HG03469 (cell line): ENCODE data around the gene PTPMT1.

Source experiments
- ATAC-seq: cut with Tn5 transposase; IDR thresholded peaks from one replicate; pipeline ENCODE4 v1.9.1; 2021; ENCODE audit warnings: mild to moderate bottlenecking, moderate library complexity, moderate number of reproducible peaks; ENCODE audit not compliant: unreplicated experiment

Gene PTPMT1

DNA sequence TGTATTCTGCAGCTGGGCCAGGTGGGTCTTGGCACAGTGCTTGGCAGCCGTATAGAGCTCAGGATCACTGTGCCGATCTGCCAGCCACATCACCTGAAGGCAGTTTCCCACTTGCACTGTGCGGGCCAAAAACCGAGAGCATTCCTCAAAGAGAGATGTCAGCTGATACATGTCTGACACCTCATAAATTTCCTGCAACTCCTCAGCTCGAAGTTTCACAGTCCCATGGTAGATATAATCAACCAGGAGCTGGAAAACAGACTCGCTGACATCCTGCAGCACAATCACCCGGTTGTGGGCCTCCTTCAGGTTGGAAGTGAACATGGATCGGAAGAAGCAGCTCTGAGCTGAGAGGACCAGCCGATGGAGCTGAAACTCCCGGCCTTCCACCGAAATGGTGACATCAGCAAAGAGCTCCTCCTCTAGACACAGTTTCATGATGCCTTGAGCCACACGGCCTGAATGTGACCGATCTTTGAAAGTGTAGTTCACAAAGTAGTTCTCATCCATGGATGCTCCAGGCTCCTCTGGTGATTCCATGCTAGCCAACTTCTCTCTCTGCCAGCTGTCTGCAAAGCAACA is 12.2 kb downstream of the PTPMT1 start:
- no peak for ATAC-seq

DNA sequence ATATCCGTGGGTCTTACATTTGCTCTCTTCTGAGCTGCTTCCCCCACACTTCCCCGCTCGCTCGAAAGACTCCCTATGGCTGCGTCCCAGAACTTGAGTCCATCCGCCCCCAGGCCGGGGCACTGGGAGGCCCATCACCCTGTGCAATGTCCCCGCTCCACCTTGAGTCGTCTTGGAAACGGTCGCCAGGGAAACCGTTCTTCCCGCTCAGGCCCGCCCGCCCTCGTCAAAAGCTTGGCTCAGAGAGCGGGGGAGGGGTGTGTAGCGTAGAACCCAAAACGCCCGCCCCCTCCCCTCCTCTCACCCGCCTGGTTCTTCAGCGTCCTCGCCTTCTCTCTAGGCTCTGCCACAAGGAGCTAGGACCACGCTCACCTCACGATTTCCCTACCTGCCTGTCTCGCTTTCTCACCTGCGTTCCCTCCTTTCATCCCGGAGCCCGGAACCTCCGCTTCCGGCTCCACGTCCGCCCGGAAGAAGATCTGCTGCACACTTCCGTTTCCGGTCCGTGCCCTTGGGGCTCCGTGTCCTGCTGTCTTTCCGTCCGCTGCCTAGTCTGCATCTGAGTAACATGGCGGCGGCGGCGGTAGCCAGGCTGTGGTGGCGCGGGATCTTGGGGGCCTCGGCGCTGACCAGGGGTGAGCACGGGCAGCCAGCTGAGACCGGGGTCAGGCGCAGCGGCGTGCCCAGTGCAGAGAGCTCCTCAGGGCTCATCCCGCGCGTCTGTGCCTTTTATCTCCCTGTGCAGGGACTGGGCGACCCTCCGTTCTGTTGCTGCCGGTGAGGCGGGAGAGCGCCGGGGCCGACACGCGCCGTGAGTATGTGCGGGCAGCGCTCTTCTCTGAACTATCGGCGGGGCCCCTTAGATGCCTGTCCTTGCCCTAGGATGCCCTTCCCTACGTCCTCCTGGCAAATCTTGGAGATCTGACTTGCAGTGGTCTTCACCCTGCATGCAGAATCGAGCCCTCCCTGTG is 13.4 kb downstream of the PTPMT1 start, which contains the start of the genes KBTBD4 and NDUFS3:
TSS of gene KBTBD4 (minus strand) at position 447 of the 971 bp plus-strand sequence. CDS start at position 428, 19 bp downstream.
TSS of gene NDUFS3 (plus strand) at position 551 of the 971 bp plus-strand sequence. CDS start at position 569, 18 bp downstream.
- peak; percentile 75 for ATAC-seq

DNA sequence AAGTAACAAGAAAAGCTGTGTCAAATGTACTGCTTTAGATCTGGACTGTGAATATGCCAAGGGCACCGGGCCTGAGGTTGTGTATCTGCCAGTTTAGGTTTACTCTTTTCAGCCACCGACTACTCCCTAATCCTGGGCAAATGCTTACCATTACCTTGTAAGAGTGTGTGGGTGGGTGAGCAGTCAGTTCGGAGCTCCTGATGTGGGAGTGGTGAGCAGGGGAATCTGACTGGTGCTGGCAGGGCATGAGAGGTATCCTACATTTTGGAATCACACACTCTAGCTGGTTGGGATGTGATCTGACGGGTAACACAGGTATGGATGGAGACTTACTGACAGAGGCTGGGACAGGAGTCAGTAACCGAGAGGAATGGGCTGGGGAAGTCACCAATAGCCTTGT is 18.4 kb downstream of the PTPMT1 start:
- no peak for ATAC-seq

DNA sequence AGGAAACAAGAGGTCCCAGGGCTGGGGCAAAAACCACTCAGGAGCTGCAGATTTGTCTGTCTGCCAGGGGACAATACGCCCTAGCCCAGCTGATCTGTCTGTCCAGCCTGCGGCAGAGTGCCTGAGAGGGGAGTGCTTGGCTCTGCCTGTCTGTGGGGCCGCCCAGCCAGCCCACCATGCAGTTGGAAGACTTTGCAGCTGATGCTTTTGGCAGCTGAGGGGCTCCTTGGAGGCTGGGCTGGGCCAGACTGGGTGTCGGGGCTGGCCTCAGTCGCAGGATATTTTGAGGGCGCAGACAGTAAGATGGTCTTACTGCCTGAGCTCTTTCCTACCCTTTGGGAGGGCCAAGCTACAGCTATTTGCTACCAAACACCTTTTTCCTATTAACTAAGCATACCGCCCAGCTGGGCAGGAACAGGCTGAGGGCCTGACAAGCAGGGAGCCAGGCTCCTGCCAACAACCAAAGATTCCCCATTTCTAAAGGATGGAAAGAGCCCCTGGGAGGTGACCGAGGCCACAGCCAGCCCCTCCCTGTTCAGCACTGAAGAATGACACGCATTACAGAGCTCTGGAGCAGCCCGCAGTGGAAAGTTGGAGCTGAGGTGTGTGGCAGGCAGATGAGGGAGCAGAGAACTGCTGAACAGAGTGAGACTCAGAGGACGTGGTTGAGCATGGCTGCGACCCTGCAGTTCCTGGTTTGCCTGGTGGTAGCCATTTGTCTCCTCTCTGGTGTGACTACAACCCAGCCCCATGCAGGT is 20.9 kb downstream of the PTPMT1 start, which contains the start of gene FAM180B:
TSS of gene FAM180B (plus strand) at position 581 of the 758 bp plus-strand sequence. CDS start at position 672, 91 bp downstream.
- ATAC-seq: no peak

DNA sequence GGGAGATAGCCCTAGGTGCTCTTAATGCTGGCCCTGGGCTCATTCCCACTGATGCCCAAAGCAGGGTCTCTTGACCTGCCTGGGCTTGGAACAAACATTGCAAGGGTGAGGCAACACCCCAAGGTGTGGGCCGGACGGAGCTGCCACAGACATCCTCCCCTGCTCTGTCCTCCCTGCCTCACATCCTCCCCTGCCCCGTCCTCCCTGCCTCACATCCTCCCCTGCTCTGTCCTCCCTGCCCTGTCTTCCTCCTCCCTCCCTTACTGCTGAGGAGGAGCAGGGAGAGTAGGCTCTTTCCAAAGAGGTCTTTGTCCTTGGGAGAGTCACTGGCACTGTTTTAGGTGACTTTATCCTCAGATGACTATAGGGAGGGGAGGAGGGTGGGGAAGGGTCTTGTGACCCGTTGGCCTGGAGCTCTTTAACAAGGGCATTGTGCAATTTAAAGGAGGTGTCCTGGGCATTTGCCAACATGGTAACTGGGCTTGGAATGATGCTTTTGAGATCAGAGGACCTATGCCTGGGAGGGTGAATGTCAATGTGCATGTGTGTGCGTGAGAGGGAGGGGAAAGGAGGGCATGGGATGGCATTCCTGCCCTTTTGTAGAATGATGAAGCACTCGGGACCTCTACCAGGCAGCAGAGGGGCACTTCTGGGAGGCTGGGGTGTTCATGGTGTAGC is 21.8 kb downstream of the PTPMT1 start:
- ATAC-seq: no peak

DNA sequence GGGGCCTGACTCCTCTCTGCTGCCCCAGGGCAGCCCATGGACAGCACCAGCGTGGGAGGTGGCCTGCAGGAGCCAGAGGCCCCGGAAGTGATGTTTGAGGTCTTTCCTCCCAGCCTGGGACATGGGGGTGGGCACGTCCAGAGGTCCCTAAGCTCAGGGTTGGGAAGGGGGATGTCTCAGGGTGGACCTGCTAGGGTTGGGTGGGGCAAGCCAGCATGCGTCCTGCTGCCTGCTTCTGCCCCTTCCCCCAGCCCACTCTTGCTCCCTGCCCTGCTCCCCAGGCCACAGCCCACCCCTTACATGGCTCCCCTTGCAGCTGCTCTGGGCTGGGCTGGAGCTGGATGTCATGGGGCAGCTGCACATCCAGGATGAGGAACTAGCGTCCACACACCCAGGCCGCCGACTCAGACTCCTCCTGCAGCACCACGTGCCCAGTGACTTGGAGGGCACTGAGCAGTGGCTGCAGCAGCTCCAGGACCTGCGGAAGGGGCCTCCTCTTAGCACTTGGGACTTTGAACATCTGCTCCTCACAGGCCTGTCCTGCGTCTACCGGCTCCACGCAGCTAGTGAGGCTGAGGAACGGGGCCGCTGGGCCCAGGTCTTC is 22.4 kb downstream of the PTPMT1 start:
- no peak for ATAC-seq

DNA sequence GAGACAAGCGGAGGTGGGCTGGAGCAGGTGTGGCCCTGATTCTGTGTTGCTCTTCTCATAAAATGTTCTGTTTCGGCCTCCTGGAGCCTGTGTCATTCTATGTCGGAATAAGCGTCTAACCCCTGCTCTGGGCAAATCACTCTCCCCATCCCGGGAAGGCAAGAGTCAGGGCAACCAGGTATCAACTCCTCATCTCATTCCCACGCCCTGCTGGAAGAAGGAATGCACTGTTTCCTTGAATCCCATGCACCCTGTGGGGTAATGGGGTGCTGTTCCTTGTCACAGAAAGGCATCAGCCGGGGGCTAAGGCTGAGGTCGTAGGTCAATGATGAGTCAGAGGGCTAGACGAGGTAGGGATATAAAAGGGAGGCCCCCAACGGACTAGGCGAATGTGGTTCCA is 23.7 kb downstream of the PTPMT1 start:
- no peak for ATAC-seq

DNA sequence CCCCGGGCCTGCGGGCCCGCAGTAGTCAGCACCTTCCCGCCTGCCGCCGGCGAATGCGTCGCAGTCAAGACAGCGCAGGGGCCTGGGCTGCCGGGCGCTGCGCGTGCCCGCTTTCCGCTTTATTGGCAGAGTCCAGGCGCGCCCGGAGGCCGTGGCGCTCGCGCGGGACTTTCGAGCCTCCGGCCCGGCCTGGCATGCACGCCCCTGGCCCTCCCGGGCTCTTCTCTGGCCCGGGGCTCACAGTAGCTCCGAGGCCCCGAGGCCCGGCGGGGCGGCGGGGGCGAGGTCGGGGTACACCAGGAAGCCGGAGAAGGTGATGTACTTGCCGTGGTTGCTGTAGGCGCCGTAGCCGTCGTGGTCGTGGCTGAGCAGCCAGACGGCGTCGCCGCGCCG is 24.2 kb downstream of the PTPMT1 start:
- no peak for ATAC-seq

DNA sequence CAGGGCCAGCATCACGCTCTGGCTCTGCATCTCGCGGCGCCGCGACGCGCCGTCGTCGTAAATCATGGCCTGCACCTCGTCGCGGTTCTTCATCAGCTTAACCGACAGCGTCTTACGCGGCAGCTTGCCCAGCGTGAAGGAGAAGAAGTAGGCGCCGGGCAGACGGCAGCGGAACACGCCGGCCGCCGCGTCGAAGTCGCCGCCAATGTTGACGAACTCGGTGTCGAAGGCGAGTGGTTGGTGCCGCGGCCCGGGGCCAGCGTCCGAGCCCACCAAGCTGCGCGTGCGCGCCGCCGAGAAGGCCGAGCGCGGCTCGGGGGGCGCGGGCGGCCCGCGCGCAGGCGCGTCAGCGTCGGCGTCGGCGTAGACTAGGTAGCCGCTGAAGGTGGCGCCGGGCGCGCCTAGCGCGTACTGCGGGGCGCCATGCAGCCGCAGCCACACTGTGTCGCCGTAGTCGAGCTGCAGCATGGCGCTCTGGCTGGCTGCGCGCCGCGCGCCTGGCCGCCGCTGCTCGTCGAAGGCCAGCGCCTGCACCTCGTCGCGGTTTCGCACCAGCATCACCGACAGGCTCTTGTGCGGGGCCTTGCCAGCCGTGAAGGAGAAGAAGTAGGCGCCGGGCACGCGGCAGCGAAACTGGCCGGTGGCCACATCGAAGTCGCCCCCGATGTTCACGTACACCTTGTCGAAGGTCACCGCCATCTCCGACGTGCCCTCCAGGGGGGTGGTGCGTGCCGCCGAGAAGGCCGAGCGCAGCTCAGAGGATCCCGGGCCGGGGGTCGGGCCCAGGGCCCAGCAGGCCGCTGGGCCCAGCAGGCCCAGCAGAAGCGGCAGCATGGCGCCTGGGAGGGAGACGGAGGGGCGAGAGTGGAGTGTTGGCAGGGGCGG is 24.8 kb downstream of the PTPMT1 start:
- no peak for ATAC-seq

DNA sequence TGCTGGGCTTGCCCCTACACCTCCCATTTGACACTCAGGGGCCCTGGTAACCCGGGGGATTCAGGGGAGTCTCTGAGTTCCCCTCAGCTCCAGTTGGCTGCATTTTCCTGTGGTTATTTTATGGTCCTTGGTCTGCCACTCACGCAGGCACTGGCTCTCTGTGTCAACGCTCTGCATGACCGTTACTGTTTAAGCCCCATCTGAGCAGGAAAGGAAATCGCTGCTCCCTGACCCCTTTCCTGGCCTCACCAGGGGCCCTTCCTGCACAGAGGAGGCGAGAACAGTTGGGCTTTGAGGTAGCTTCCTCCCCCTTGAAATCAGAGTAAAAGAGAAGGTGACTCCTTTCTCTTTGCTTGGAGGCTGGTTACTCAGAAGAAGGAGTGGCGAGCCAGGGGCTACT is 26.4 kb downstream of the PTPMT1 start:
- ATAC-seq: no peak

DNA sequence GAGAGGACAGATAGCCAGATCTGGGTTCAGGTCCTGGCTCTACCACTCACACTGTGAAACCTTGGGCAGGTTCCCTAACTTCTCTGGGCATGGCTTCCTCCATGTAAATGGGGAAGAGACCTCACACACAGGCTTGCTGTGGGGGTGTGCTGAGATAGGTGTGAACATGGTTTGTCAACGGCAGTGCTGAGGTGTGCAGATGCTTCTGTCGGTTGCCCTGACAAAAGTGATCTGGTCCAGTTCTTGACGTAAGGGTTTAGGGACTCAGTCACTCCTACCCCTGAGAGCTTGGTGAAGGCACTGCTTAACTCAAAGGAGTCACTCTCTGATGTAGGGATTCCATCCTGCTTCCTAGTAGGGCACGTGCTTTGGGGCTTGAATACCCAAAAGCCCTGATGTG is 26.9 kb downstream of the PTPMT1 start:
- no peak for ATAC-seq

DNA sequence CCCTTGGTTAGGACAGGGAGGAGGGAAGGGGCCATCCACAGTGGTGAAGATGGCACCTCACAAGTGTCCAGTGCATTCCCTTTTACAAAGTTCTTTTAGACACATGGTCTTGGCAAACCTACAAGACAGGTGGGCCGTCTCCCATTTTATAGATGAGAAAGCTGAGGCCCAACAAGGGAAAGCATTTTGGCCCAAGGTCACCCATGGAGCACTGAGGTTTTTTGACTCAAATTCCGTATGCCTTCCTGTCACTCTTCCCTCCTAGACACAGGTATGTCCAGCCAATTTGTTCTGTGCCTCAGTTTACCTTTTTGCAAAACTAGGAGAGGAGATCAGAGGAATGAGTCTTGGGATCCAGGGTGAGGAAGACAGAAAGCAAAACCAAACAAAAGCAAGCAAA is 27.6 kb downstream of the PTPMT1 start:
- no peak for ATAC-seq

DNA sequence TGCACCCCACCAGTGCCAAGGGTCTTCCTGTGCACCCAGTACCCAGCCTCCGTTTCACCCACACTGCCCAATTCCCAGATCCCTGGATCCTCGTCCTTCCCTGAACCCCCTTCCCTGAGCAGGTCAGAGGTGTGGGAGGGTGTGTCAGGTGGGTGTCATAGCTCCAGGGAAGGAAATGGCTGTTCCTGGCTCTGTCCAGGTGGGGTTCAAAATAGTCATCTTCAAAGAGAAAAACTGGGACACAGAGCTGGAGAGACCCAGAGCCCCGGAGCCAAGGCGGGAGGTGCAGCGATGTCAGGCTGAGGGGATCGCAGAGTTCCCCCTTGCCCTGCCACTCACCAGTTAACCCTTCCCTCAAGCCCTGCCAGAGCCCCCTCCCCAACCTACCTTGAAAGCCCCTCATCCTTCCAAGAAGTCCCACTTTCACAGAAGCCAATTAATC is 28.1 kb downstream of the PTPMT1 start:
- no peak for ATAC-seq

DNA sequence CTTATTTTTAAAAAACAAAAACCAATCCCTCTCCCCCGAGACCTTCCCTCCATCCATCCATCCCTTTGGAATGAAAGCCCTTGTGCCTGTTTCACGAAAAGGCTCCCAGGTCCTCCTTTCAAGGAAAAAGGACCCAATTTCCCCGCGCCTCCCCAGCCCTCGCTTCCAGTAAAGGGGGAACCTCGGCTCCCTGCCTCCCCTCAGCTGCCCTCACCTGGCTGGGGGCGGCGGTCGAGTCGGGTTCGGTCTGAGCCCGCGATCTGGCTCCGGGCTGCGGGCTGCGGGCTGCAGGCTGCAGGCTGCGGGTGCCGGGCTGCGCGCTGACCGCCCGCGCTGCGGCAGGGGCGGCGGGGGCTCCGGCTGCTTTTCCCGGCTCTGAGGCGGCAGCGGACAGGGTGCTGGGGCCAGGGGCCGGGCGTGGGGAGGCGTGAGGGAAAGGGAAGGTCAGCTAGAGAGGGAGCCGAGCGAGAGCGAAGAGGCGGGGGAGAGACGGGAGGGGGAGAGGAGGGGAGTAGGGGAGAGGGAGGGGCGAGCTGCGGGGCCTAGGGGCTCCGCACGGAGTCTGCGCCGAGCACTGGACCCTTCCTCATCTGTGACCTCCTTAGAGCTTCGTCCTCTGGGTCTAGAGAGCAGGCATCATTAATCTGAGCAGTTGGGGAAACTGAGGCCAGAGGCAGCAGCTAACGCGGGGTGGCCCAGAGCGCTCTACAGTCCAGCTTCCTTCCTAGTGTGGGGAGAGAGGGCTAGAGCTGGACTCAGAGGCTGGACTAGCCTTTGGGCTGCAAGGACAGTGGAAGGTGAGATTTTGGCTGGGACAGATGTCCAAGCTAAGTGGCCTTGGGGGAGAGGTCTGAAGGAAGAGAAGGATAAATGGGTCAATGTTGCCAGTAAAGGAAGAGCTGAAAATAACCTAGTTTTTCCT is 28.8 kb downstream of the PTPMT1 start, which contains the start of gene C1QTNF4:
TSS of gene C1QTNF4 (minus strand) at position 478 of the 922 bp plus-strand sequence. CDS start 3,601 bp downstream, outside the sequence.
- ATAC-seq: no peak

DNA sequence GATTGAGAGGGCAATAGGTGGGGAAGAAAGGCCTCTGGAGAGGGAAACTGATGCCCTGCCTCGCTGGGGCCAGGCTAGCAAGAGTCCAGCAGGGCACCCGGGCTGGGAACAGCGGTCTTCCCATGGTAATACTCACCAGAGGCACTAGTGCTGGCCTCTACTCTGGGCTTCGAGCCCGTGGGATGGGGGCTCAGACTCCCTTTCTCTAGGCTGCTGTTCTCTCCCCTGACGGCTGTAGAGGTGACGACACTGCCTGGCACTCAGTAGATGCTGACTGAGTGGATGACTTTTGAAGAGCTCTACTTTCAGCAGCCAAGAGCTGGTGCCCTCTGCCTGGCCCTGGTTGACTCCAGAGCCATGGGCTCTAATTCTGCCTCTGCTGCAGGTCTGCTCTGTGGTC is 29.6 kb downstream of the PTPMT1 start:
- ATAC-seq: no peak

DNA sequence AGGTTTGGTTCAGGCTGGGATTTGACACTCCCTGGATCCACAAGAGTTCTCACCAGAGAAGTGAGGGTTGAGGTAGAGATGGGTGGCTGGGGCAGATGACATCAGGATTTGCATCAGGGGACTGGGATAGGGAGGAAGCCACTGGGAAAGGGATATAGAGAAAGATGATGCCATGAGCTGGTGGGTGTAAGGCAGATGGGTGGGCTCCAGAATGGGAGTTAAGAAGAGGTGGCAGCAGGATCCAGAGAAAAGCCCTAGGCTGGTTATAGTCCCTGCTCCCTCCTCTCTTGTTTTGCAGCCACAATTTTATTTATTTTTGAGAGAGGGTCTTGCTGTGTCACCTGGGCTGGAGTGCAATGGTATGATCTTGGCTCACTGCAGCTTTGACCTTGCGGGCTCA is 30.6 kb downstream of the PTPMT1 start:
- no peak for ATAC-seq

DNA sequence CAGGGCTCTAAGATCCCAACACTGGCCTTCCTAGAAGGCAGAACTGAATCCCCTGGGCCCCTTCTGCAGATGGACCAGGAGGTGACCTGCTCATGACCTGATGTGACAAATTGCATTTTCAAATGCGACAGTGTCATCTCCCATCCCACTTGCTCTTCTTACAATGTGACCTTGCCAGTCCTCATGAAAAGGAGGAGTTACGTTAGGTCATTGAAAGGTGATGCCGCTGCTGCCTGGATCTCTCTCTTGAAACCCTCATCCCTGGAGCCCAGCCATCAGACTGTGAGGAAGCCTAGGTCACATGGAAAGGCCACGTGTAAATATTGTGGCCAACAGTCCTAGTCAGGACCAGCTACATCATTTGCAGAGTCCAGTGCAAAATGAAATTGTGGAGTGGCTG is 34.5 kb downstream of the PTPMT1 start:
- ATAC-seq: no peak

DNA sequence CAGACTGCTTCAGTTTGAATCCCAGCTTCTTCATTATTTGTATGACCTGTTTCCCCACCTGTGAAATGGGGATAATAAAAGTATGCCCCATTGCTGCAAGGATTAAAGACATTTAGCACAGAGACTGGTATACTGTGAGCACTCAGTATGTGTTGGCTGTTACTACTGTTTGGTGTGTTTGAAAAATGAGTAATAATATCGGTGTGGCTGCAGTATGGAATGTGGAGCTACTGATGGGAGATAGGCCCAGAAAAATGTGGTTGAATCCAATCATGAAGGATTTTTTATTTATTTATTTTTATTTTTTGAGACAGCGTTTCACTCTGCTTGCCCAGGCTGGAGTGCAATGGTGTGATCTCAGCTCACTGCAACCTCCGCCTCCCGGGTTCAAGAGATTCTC is 37.9 kb downstream of the PTPMT1 start:
- no peak for ATAC-seq
